ENCODE data around the gene NFIA. TPM values are rescaled to one million over a fixed set of nuclear protein-coding genes. Genes with fewer than 3 reads are reported as not detected.
A peak's percentile ranks its signal among the peaks of the same experiment; 100 is the strongest.

The NFIA gene
- polyA plus RNA-seq, 5 donors, result 22.2 to 36.5 (median 33.2) TPM

DNA sequence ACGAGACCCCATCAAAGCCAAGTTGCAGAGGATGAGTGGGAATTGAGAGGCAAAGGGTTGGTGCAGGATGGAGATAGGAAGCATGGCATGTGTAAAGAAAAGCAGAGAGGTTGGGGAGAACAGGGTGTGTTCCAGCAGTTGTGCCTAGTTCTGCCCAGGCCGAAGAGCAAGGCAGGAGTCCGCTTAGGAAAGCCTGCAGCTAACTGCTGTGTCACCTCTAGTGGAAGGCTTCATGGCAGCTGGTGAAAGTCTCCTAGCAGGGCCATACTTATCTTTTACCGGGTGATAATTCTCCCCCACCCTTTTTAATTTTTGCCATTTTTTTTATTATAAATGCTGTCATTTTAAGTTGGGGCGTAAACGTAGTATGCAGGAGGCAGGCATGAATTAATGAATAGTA is 93.6 kb downstream of the NFIA start:
- DNase-seq, result no peak

DNA sequence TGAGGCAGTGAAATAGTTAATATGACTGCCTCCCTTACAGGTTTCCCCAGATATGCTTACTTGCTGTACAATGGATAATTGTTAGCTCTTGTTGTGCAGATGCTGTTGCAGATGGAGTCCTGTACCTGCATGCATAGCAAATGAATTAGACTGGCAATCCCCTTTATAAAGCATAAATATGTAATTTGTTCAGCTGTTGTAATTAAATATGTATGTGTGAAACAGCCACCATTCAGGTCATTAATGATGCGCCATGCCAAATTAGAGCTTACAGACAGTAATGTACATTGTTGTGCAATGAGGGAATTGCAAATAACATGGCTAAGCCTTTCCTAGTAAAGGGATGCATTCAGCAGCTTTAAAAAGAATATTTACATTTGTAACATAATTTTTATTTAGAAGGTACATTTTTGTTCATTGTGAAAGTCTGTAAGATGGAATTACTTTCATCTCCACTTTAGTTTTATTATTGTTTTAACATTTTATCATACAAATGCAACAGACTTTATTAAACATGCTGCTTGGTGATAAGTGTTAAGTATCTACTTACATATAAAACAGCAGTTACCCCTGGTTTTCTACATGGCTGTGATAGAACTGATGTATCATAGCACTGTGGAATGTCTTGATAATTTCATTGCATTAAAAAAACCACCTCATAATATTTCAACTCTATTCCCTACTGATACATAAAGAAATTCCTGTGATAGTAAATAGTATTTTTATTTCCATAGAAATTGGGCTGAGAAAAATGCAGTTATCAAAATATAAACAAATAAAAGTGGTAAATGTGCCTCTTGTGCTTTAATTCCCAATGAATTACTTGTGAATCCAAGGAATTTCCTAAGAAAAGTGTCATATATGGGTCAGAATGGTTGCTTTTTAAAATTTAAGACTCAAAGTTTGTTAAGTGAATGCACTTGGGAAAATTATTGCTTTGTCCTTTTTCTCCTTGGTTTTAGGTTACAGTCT is 99.0 kb downstream of the NFIA start:
- no peak for DNase-seq

DNA sequence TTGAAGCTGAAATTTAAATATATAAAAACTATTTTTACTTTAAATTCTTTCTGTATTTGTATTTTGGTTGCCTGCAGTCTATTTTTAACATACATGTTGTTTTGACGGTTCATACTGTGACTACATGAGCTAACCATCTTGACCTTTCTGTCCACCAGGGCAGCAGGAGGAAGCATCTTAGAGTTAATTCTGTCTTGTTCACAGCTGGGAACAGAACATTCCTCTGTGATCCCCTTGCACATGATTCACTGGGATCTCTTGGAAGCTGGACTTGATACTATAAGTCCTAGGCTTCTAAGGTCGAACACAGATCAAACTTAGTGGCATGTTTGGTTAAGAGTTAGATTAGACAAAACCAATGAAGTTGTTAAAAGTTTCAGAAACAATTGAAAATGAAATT is 99.7 kb downstream of the NFIA start:
- no peak for DNase-seq

DNA sequence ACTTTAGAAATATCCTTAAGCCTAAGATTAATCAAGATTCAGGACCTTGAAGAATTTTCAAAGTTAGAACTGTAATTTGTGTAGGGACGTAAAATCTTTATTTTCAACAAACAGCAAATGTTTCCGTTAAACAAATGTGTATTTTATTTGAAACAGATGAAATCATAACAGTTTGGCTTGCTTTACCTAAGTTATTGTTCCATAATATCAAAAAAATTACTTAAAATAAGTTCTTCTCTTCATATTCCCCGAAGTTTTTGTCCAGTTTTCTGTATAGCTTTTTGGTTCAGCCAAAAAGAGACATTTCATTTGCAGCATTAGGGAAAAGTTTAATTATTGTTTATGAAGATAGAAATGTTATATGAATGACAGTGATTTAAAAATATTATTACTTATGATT is 100.1 kb downstream of the NFIA start:
- DNase-seq, result no peak

DNA sequence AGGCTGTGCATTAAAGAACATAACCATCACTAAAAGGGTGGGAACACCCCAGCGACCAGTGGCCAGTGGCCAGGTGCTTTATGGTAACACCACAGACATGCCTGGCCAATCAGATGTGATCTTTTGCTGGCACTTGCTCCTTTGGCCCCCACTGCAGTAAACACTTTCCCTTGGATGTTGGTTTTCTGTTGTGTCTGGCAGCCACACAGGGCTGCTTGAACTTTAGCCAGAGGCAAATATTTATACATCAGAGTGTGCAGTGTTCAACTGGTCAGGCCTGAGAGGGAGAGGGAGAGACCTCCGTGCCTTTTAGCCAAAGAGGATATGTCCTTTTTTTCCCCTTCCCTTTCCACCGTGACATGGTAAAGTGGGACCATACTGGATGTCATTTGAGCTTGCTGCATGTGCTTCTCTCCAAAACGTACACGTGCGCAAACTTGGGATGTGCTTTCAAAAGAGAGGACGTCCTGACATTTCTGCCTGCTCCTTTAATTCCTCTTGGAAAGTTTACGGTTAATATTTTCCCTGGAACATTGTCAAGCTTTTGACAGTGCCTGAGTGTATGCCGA is 101.2 kb downstream of the NFIA start:
- peak; percentile 81 to 85 for DNase-seq

DNA sequence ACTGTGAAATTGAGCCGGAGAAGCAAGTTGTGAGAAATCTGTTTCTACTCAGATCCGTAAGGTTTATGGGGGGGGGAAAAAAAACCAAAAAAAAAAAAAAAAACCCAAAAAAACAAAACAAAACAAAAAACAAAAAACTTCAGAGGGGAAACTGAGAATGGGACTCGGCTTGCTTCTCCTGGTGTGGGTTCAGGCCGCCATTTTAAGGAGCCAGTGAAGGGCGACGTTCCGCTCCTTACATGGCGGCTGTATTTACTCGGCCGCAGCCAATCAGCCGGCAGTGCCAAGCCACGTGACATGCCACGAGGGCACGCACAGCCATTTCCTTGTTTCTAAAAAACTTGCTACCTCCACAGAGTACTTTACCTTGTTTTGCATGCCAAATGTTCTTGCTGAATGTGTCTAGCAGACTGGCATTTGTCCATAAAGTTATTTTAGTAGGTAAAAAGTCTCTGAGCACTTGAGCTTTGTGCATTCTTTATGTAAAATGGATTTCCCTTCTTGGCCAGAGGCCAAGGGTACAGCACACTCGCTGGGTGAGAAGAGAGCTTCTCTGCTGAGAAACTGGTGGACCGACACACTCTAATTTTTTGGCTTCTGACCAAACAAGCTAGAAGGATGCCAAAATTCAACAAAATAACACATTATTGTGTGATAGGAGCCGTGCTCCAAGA is 101.8 kb downstream of the NFIA start:
- DNase-seq, result peak; percentile 95 to 96

DNA sequence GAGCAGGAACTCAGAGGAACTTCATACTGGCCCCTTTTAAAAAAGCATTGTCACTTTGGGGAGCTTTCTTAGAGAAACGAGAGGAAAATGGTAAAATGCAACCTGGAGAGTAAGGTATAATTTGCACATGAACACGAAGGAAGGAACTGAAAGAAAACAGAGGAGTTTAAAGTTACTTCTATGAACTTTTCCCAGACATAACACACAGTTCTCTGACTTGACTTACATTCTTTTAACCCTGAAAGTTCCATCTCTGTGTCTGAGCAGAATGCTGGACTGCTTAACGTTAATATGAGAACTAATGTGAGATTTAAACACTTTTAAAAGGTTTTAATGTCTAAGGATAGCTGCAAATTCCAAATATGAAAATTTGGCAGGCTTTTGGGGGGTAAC is 102.3 kb downstream of the NFIA start:
- DNase-seq, result no peak

DNA sequence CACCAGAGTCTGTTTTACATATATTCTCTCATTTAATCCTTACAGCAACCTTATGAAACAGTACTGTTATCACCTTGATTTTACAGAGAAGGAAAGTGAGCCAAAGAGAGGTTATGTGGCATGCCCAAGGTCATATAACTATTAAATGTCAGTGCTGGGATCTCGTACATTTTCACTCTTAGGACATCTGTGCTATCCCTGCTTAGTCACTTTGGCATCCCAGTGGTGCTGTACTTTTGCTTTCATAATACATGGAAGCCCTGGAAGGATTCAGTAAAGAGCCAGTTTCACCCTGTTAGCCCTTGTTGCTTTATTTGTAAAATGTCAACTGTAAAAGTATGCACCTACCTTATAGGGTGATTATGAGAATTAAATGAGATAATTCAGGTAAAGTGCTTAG is 104.4 kb downstream of the NFIA start:
- DNase-seq, result no peak

DNA sequence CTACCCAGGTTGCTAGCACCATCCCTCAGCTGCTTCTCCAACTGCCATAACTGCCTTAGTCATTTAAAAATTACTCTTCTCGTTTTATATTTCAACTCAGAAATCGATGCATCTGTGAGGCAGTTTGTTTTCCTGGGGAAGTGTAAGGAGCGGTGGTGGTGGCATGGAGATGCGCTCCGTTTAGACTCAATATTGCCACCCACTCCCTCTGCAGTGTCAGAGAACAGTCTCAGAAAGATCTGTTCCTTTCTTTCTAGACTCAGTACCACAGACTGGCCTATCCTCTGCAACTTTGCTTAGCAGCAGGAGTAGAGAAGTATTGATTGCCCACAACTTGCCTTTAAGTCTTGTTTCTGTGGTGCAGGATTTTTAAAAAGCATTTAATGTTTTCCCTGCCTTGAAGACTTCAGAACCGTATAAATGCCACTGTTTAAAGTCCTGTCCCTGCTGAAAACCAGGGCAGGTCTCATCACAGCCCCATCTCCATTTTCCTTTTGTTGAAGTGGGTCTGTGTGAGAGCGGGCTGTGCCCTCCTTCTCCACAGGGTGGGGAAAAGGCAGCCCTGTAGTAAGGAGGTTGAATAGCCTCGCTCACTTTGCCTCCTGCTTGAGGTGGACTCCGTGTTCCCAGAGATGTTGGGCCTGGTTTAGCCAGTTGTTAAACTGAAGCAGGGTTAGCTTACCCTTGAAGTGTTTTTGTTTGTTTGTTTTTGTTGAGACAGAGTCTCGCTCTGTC is 105.2 kb downstream of the NFIA start:
- DNase-seq, result no peak

DNA sequence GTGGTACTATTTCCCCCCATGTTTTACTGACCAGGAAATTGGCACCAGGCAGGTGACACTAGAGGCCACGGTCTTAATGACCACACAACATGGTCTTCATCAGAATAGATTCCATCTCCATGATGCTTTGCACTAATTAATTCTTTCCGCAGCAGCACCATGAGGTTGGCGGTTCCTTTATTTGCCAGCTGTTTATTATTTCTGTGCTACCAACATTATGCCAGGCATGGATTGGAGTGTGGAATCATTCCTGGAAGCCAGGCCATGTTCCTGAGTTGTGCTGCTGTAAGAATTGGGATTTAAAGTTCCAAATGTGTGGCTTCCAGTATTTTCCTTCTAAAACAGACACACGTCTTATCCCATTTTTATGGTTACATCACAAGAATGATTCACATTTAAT is 107.8 kb downstream of the NFIA start:
- no peak for DNase-seq

DNA sequence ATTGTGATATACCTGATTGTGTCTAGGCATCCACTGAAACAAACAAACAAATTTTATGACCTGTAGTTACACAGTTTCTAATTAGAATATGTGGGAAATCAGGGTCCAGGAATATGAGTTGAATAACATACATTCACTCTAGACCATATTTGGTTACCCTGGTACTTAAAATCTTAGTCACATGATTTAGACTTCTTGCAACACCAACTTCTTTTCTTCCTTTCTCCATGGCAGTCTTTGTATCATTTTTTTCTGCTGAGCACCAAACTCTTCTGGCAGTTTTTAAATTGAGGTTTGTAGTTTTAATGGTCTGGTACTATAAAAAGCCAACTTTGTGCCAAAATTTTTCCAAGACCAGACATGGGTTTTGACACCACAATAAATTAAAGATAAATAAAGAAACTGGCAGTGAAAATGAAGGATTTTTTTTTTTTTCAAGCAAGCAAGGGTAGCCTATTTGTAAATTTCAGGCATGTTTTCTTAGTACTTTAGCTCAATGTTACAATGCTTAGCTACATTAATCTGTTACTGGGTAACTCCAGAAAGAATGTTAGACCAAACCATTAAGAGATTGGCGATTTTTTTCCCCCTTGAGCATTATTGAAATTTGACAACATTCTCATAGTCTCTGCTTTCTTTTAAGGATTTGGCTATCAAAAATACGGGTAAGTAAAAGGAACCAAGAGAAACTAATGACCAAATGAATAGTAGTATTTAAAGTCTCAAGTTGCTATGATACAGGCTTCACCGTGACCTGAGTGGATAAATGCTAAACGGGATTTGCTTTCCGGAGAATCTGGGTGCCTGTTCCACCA is 108.5 kb downstream of the NFIA start:
- DNase-seq, result no peak

DNA sequence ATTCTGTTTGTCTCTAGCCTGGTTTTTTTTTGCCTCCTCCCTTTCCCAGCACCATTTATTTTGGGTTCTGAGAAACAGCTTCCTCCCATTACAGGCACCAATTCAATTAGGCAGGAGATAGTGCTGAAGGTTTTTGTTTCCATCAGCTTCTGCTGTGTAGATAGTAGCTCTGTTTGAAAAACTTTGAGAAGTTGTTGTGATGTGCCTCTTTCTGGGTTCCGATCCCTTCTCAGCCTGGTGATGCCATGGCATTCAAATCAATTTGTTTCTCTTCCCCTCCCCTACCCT is 109.0 kb downstream of the NFIA start:
- DNase-seq, result no peak

DNA sequence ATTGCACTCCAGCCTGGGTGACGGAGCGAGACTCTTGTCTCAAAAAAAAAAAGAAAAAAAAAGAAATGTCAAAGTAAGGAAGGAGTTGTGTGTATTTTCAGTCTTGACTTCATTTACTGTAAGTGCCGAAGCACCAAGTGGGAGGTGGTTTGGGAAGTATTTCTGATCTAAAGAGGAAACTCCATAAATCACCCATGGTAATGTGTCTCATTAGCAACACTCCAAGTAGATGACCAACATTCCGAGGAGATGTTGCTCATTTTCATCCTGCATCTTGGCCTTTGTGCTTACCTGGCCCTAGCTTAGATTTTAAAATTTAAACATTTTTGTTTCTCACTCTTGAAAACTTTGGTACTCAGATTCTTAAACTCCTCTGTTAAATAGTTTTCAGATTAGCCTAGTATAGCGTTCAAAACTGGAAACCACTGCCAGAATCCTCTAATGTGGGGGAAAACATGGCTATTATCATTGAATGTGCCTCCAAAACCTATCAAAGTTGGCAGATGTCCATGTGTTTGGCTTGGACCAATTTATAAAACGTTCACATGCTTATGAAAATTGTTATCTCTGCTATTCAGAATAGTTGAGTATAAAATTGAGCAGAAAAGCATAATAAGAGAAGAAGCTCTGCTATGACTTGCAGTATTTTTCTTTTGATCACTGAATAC is 110.4 kb downstream of the NFIA start:
- no peak for DNase-seq

DNA sequence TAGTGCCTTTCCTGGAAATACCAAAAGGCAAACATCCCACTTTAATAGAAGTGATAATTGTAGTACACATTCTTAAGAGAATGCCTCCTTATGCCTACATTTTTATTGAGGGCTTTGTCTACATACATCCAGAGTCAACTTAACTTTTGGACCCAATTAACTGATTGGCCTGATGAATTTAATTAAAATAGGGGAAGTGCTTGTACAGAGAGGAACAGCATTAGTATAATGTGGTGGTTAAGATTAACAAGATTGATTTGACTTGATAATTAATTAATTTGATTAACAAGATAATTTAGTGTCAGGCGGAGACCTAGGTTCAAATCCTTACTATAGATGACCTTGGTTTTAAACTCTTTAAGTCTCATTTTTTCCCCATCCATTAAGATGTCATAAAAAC is 111.4 kb downstream of the NFIA start:
- no peak for DNase-seq

DNA sequence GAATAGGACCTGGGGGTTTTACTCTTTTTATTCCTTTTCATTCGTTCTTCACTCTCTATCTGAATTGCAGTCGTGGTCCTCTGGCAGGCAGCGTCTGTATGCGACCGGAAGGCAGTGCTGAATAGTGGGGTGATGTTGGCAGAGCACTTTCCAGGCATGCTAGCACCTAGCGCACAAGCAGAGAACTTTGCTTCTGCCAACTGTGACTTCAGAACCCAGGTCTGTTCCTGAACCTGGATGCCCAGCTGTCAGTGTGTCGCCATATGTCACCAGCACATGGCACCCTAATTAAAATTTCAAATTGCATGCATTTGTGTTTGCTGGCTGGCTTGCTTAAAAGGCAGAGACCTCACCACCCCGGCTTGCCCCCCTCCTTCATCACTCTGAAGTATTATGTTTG is 116.2 kb downstream of the NFIA start:
- no peak for DNase-seq

DNA sequence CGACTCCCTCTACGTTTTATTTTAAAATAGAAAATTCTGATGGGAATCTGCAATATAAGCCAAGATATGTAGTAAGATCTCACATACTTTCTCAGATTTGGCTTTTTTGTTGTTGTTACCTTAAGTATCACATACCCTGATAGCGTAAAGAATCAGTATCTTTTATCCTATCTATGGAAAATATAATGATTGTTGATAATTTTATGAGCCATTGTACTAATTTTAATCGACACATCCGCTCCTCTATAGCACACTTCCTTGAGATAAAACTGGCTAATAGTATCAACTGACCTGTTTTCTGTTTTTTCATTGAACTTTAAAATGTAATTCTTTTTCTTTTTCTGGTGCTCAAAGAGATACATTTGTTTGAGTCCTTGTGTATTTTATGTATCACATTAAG is 118.7 kb downstream of the NFIA start:
- DNase-seq, result no peak

DNA sequence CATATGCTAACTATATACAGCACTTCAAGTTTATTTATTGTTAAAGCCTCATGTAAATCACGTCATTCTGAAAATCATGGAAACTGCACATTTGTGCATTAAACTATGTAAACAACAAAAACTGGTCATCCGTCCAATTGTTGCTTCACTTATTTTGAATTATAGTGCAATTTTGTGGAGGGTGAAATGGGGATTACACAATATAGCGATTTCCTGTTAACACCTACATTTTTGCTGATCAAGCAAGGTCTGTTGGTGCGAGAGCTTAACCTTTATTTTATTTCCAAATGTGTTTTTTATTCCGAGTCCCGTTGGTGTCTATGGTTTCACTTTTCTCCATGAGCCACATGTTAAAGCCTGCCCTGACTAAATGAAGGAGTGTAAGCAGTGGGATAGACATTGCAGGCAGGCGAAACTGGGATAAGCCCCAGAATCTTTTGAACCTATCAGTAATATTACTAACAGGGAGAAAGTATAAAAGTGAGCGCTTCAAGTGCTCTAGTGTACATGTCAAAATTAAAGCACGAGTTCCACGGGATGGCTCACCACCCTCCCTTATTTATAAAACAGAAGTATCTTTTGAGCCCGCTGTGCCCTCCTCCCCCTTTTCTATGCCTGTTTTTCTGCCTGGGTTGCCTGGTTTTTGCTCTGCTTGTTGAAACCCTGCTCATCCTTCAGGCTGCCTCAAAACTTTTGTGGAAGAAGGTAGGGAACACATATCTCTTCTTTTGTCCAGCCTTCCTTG is 120.7 kb downstream of the NFIA start:
- DNase-seq, result peak; percentile 85 to 91

DNA sequence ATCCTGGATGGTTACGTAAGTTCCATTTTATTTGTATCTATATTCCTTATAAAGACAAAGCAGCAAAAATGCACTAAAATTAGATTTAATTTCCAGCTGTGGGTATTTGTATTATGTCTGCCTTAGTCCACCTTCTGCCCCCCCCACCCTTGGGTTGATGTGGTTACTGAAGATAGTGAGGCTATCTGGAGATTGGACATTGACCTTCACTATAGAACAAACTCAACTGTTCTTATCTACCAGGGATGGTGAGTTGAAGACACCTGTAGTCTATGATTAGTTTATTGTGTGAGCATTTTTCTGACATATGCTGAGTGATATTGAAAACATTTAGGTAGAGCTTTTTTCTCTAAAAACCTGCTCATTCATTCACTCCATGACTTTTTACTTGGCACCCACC is 122.2 kb downstream of the NFIA start:
- no peak for DNase-seq

DNA sequence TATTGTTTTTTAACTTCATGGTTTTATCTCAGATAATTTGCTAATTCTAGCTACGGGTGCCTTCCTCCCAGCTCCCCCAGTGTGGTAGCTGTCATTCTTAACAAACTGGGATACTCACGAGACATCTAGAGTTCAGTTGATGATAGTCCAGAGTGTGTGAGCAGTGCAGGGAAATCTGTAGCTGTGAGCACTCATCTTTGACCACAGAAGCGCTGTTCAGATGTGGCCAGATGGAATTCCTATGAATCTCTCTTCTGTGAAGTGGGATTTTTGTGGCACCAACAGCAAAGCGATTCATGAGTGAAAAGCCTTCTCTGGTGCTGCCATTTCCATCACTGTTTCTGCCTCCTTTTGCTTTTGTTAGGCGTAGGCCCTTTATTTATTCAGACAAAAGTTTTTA is 125.1 kb downstream of the NFIA start:
- no peak for DNase-seq

DNA sequence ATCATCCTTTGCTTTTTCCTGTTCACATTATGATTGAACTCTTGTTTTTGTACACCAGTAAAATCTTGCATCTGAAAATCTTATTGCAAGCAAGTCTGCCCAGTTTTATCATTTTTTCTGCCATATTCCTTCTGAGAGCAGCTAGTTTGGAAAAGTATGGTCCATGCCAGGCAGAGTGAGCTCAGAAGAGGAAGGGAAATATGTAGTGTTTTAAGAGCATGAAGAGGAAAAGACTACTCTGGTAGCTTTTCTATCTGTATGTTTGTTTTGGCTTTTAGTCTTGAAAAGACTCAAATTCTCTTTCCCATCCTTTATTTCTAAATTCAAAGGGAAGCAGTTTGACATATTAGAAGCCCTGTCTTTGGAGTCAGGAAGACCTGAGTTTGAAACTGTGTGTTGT is 125.8 kb downstream of the NFIA start:
- DNase-seq, result no peak
